OCI-LY3 (cell line): ENCODE results near the gene CLGN.

Experiments
- EZH2phosphoT487 ChIP-seq: fragments of 200-600 bp; shearing (Covaris generic); IDR thresholded peaks from 2 replicates; pipeline ENCODE4 v1.6.1; 2018; ENCODE audit warnings: antibody characterized with exemption, mixed run types, low read depth
- TF ChIP-seq, protein P1 (sequence below): fragments of 200-600, 300-600 bp; sonication (generic); IDR thresholded peaks from 2 replicates; pipeline ENCODE4 v1.5.1; 2014; ENCODE audit warnings: antibody characterized with exemption, low read length, low read depth

DNA sequence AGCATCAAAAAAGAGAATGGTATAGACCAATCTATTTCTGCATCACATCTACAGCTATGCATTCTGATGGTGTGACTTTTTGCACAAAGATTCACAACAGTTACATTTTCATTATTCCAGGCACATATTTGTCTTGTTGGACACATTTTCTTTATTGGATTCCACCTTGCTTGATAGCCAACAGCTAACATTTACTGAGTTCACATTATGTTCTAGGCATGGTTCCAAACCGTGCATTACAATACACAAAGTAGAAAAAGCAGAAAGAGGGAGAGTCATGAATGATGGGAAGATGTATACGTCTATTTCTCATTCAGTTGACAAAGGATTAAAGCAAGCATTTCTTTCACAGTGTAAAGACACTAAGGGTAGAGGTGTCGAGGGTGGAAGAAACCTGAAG lies 22.9 kb upstream of the CLGN start:
- TF ChIP-seq, protein P1, sequence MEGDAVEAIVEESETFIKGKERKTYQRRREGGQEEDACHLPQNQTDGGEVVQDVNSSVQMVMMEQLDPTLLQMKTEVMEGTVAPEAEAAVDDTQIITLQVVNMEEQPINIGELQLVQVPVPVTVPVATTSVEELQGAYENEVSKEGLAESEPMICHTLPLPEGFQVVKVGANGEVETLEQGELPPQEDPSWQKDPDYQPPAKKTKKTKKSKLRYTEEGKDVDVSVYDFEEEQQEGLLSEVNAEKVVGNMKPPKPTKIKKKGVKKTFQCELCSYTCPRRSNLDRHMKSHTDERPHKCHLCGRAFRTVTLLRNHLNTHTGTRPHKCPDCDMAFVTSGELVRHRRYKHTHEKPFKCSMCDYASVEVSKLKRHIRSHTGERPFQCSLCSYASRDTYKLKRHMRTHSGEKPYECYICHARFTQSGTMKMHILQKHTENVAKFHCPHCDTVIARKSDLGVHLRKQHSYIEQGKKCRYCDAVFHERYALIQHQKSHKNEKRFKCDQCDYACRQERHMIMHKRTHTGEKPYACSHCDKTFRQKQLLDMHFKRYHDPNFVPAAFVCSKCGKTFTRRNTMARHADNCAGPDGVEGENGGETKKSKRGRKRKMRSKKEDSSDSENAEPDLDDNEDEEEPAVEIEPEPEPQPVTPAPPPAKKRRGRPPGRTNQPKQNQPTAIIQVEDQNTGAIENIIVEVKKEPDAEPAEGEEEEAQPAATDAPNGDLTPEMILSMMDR, result no peak
- no peak for TF ChIP-seq EZH2phosphoT487
